ENCODE measurements around the gene MATN4. TPM values are rescaled to one million over a fixed set of nuclear protein-coding genes. Genes with fewer than 3 reads are reported as not detected.
"Not testable (repeated sequence)": the region's sequence is repeated elsewhere in the genome, so short reads cannot be mapped to it uniquely, and the experiment has no call there.

Gene MATN4
- not detected for total RNA-seq
- 0.15 to 0.23 reads per million in 2 donors for total RNA-seq

GRCh38 chr20:45308117-45308778, at the start of gene MATN4:
TSS of gene MATN4 (minus strand) at chr20:45308299. CDS start at chr20:45305582, 2,717 bp downstream.
- H3K27me3 Mint-ChIP-seq: peaks cover 76% of the 10 kb centered on the region
- no peak for ATAC-seq
- peaks cover 3% of the 10 kb centered on the region for H3K36me3 Mint-ChIP-seq (ENCODE audit: low read depth)
- H3K9me3 ChIP-seq (ENCODE audit: control insufficient read depth, low read length, poor library complexity, severe bottlenecking): no peaks in the 10 kb centered on the region
- peak within 1 kb of the TSS; percentile 45 for H3K27ac Mint-ChIP-seq
- H3K4me3 Mint-ChIP-seq: no peak within 1 kb of the TSS
- peaks cover 8% of the 10 kb centered on the region for H3K4me1 Mint-ChIP-seq
- no peak for DNase-seq

- peak overlapping the region; percentile 49 for H3K4me3 Mint-ChIP-seq
- ATAC-seq (peak; percentile 30), DNase-seq (no peak)
- H3K27ac Mint-ChIP-seq: peak overlapping the region; percentile 65
- no peaks in the 10 kb centered on the region for H3K27me3 Mint-ChIP-seq
- no peaks in the 10 kb centered on the region for H3K36me3 Mint-ChIP-seq (ENCODE audit: low read depth)
- no peaks in the 10 kb centered on the region for H3K9me3 ChIP-seq (ENCODE audit: control insufficient read depth, low read length, poor library complexity, severe bottlenecking)
- peaks cover 17% of the 10 kb centered on the region for H3K4me1 Mint-ChIP-seq
These were observed 47.3 kb upstream of the MATN4 start for GRCh38 chr20:45355209-45356084.

GRCh38 chr20:45354423-45355208, 46.5 kb upstream of the MATN4 start:
- no peak for ATAC-seq
- Mint-ChIP-seq H3K4me3 (no peak overlapping the region), H3K4me1 (peaks cover 17% of the 10 kb centered on the region), H3K27ac (peak overlapping the region; percentile 65), H3K36me3 (ENCODE audit: low read depth) (no peaks in the 10 kb centered on the region), H3K27me3 (no peaks in the 10 kb centered on the region)
- no peaks in the 10 kb centered on the region for H3K9me3 ChIP-seq (ENCODE audit: control insufficient read depth, low read length, poor library complexity, severe bottlenecking)
- DNase-seq: no peak

- DNase-seq (no peak), ATAC-seq (no peak)
- no peak overlapping the region for H3K4me3 Mint-ChIP-seq
- no peaks in the 10 kb centered on the region for H3K27me3 Mint-ChIP-seq
- no peaks in the 10 kb centered on the region for H3K36me3 Mint-ChIP-seq (ENCODE audit: low read depth)
- H3K27ac Mint-ChIP-seq: no peak overlapping the region
- H3K9me3 ChIP-seq (ENCODE audit: control insufficient read depth, low read length, poor library complexity, severe bottlenecking): no peaks in the 10 kb centered on the region
- peaks cover 17% of the 10 kb centered on the region for H3K4me1 Mint-ChIP-seq
These were observed 45.6 kb upstream of the MATN4 start for GRCh38 chr20:45353746-45354145.

- no peaks in the 10 kb centered on the region for H3K36me3 Mint-ChIP-seq (ENCODE audit: low read depth)
- H3K4me1 Mint-ChIP-seq: peaks cover 16% of the 10 kb centered on the region
- ATAC-seq (no peak), DNase-seq (no peak)
- no peak overlapping the region for H3K27ac Mint-ChIP-seq
- no peak overlapping the region for H3K4me3 Mint-ChIP-seq
- H3K9me3 ChIP-seq (ENCODE audit: control insufficient read depth, low read length, poor library complexity, severe bottlenecking): no peaks in the 10 kb centered on the region
- no peaks in the 10 kb centered on the region for H3K27me3 Mint-ChIP-seq
These were observed 44.6 kb upstream of the MATN4 start for GRCh38 chr20:45352729-45353128.

GRCh38 chr20:45350795-45351194, 42.7 kb upstream of the MATN4 start:
- H3K36me3 Mint-ChIP-seq (ENCODE audit: low read depth); H3K9me3 ChIP-seq (ENCODE audit: control insufficient read depth, low read length, poor library complexity, severe bottlenecking); H3K4me3 Mint-ChIP-seq; ATAC-seq; DNase-seq; H3K27ac Mint-ChIP-seq; H3K27me3 Mint-ChIP-seq: not testable (repeated sequence)
- H3K4me1 Mint-ChIP-seq: peaks cover 21% of the 10 kb centered on the region

- DNase-seq (no peak), ATAC-seq (no peak)
- Mint-ChIP-seq H3K27me3 (no peaks in the 10 kb centered on the region), H3K4me1 (peaks cover 20% of the 10 kb centered on the region), H3K36me3 (ENCODE audit: low read depth) (no peaks in the 10 kb centered on the region), H3K27ac (no peak overlapping the region), H3K4me3 (no peak overlapping the region)
- H3K9me3 ChIP-seq (ENCODE audit: control insufficient read depth, low read length, poor library complexity, severe bottlenecking): no peaks in the 10 kb centered on the region
These were observed 42.1 kb upstream of the MATN4 start for GRCh38 chr20:45350217-45350616.

GRCh38 chr20:45347936-45348778, 40.1 kb upstream of the MATN4 start, which contains the start of gene SDC4:
TSS of gene SDC4 (minus strand) at chr20:45348424. CDS start at chr20:45348384, 40 bp downstream.
- H3K27ac Mint-ChIP-seq: peak within 1 kb of the TSS; percentile 84
- no peaks in the 10 kb centered on the region for H3K9me3 ChIP-seq (ENCODE audit: control insufficient read depth, low read length, poor library complexity, severe bottlenecking)
- H3K36me3 Mint-ChIP-seq (ENCODE audit: low read depth): no peaks in the 10 kb centered on the region
- peak; percentile 93 for ATAC-seq
- peaks cover 14% of the 10 kb centered on the region for H3K4me1 Mint-ChIP-seq
- peak; percentile 52 to 69 (median 68) for DNase-seq
- peak within 1 kb of the TSS; percentile 88 for H3K4me3 Mint-ChIP-seq
- H3K27me3 Mint-ChIP-seq: no peaks in the 10 kb centered on the region

- H3K27ac Mint-ChIP-seq: peak overlapping the region; percentile 84
- ATAC-seq: no peak
- no peaks in the 10 kb centered on the region for H3K9me3 ChIP-seq (ENCODE audit: control insufficient read depth, low read length, poor library complexity, severe bottlenecking)
These were observed 39.3 kb upstream of the MATN4 start for GRCh38 chr20:45347297-45347935.

GRCh38 chr20:45346851-45347250, 38.8 kb upstream of the MATN4 start:
- Mint-ChIP-seq H3K36me3 (ENCODE audit: low read depth) (no peaks in the 10 kb centered on the region), H3K4me1 (peaks cover 14% of the 10 kb centered on the region), H3K27me3 (no peaks in the 10 kb centered on the region), H3K27ac (peak overlapping the region; percentile 84), H3K4me3 (peak overlapping the region; percentile 88)
- DNase-seq: no peak
- no peak for ATAC-seq
- H3K9me3 ChIP-seq (ENCODE audit: control insufficient read depth, low read length, poor library complexity, severe bottlenecking): no peaks in the 10 kb centered on the region

More at GRCh38 chr20:45347297-45347935, 39.3 kb upstream of the MATN4 start:
- H3K36me3 Mint-ChIP-seq (ENCODE audit: low read depth): no peaks in the 10 kb centered on the region
- H3K4me3 Mint-ChIP-seq: peak overlapping the region; percentile 88
- peaks cover 14% of the 10 kb centered on the region for H3K4me1 Mint-ChIP-seq
- no peaks in the 10 kb centered on the region for H3K27me3 Mint-ChIP-seq
- no peak for DNase-seq

GRCh38 chr20:45346291-45346718, 38.2 kb upstream of the MATN4 start:
- Mint-ChIP-seq H3K36me3 (ENCODE audit: low read depth) (no peaks in the 10 kb centered on the region), H3K4me3 (no peak overlapping the region), H3K27me3 (no peaks in the 10 kb centered on the region), H3K27ac (no peak overlapping the region), H3K4me1 (peaks cover 14% of the 10 kb centered on the region)
- H3K9me3 ChIP-seq (ENCODE audit: control insufficient read depth, low read length, poor library complexity, severe bottlenecking): no peaks in the 10 kb centered on the region
- no peak for ATAC-seq
- no peak for DNase-seq

Measured in T-helper 17 cell (primary cell).